Effector memory CD8-positive, alpha-beta T cell (primary cell): ENCODE results near the gene SUSD1.
A peak's percentile ranks its signal among the peaks of the same experiment; 100 is the strongest.

Experiments used
- ATAC-seq: fragments of 150-1000 bp; cut with Tn5 transposase; replicated peaks from 2 replicates; pipeline ENCODE4 v1.10.0; 2021; ENCODE audit warnings: mild to moderate bottlenecking, moderate library complexity
- DNase-seq, 3 experiments: peaks; one replicate each; pipeline ENCODE4 v3.0.0; 2021
- H3K27ac Mint-ChIP-seq, 2 donors: one replicate each; pipeline ENCODE4 v1.8.0; 2022; ENCODE audit warnings: mild to moderate bottlenecking in 2 of 2, mixed read lengths in 2 of 2, moderate library complexity in 2 of 2
- H3K27me3 Mint-ChIP-seq, 2 donors: one replicate each; pipeline ENCODE4 v1.8.0; 2022; ENCODE audit warnings: mixed read lengths in 2 of 2
- H3K36me3 Mint-ChIP-seq: one replicate; pipeline ENCODE4 v1.8.0; 2022; ENCODE audit warnings: mild to moderate bottlenecking, moderate library complexity, mixed read lengths; ENCODE audit not compliant: insufficient read depth
- H3K4me1 Mint-ChIP-seq, 2 donors: one replicate each; pipeline ENCODE4 v1.8.0; 2022; ENCODE audit warnings: low read depth in 2 of 2, mixed read lengths in 2 of 2
- H3K4me3 Mint-ChIP-seq, 2 donors: one replicate each; pipeline ENCODE4 v1.8.0; 2022; ENCODE audit warnings: mild to moderate bottlenecking in 2 of 2, mixed read lengths in 2 of 2, moderate library complexity in 2 of 2
- H3K9me3 Mint-ChIP-seq, 2 donors: one replicate each; pipeline ENCODE4 v1.8.0; 2022; ENCODE audit warnings: mixed read lengths in 2 of 2

SUSD1 gene

GRCh38 chr9:112094241-112094640 lies 80.9 kb downstream of the SUSD1 start:
- Mint-ChIP-seq H3K27ac (peak overlapping the region; percentile 69 to 81), H3K36me3 (no peaks in the 10 kb centered on the region), H3K4me3 (peak overlapping the region; percentile 59 to 62), H3K27me3 (no peaks in the 10 kb centered on the region), H3K4me1 (peaks cover 15 to 25% of the 10 kb centered on the region in 2 donors), H3K9me3 (no peaks in the 10 kb centered on the region)
- ATAC-seq (no peak), DNase-seq (no peak)

DNA sequence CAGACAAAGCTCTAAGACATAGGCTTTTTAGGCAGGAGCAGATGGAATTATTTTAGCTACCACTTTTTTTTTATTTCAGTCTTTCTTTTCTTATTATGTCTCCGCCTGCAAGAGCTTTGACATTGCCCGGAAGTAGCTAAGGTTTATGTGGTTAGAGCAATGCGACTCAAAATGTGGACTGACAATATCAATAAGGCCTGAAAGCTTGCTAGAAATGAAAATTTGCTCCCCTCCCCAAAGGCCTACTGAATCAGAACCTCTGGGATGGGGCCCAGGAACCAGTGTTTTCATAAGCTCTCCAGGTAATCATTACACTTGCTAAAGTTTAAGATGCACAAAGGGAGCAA lies 81.3 kb downstream of the SUSD1 start:
- H3K27ac Mint-ChIP-seq: peak overlapping the region; percentile 69 to 81
- H3K4me3 Mint-ChIP-seq: peak overlapping the region; percentile 59 to 62
- no peaks in the 10 kb centered on the region for H3K27me3 Mint-ChIP-seq
- no peaks in the 10 kb centered on the region for H3K9me3 Mint-ChIP-seq
- DNase-seq: no peak
- peak; percentile 42 for ATAC-seq
- H3K4me1 Mint-ChIP-seq: peaks cover 15 to 25% of the 10 kb centered on the region in 2 donors
- H3K36me3 Mint-ChIP-seq: no peaks in the 10 kb centered on the region

- no peak for ATAC-seq
- Mint-ChIP-seq H3K9me3 (no peaks in the 10 kb centered on the region), H3K4me1 (peaks cover 15 to 25% of the 10 kb centered on the region in 2 donors), H3K27me3 (no peaks in the 10 kb centered on the region), H3K36me3 (no peaks in the 10 kb centered on the region), H3K27ac (peak overlapping the region; percentile 69 to 81), H3K4me3 (peak overlapping the region; percentile 59 to 62)
- no peak for DNase-seq
Observed at GRCh38 chr9:112093147-112093869, 81.8 kb downstream of the SUSD1 start.

- no peaks in the 10 kb centered on the region for H3K9me3 Mint-ChIP-seq
- no peaks in the 10 kb centered on the region for H3K27me3 Mint-ChIP-seq
- ATAC-seq (no peak), DNase-seq (no peak)
- no peaks in the 10 kb centered on the region for H3K36me3 Mint-ChIP-seq
- peak overlapping the region in 1 of 2 donors; percentile 54 for H3K27ac Mint-ChIP-seq
- no peak overlapping the region for H3K4me3 Mint-ChIP-seq
- peaks cover 13 to 19% of the 10 kb centered on the region in 2 donors for H3K4me1 Mint-ChIP-seq
Observed at GRCh38 chr9:112091810-112092209, 83.3 kb downstream of the SUSD1 start.

GRCh38 chr9:112087506-112087905 lies 87.6 kb downstream of the SUSD1 start:
- peaks cover 0 to 2% of the 10 kb centered on the region in 2 donors for H3K4me1 Mint-ChIP-seq
- no peaks in the 10 kb centered on the region for H3K27me3 Mint-ChIP-seq
- H3K4me3 Mint-ChIP-seq: no peak overlapping the region
- DNase-seq: no peak
- peaks cover 11% of the 10 kb centered on the region for H3K36me3 Mint-ChIP-seq
- peak overlapping the region in 1 of 2 donors; percentile 22 for H3K27ac Mint-ChIP-seq
- no peaks in the 10 kb centered on the region for H3K9me3 Mint-ChIP-seq
- ATAC-seq: no peak

DNA sequence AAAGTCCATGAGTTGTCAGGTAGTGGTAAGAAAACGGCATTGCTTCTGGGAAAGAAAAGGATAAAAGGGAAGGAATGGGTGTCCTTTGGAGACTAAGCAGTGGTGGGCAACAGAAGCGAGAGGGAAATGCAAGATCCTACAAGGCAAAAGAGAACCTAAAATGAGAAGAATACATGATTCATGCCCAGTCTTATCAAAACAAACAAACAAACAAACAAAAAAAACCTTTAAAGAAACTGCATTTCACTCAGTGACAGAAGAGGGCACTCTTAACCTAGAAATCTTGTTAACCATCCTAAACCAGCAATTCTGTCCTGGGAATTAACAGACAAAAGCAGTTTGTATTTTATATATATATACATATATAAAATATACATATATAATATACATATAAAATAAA lies 88.5 kb downstream of the SUSD1 start:
- no peak for ATAC-seq
- Mint-ChIP-seq H3K4me3 (no peak overlapping the region), H3K27ac (no peak overlapping the region), H3K9me3 (no peaks in the 10 kb centered on the region), H3K4me1 (peaks cover 0 to 2% of the 10 kb centered on the region in 2 donors), H3K36me3 (peaks cover 11% of the 10 kb centered on the region), H3K27me3 (no peaks in the 10 kb centered on the region)
- no peak for DNase-seq

GRCh38 chr9:112084907-112085306 lies 90.2 kb downstream of the SUSD1 start:
- DNase-seq (no peak), ATAC-seq (no peak)
- H3K4me1 Mint-ChIP-seq: peaks cover 0 to 4% of the 10 kb centered on the region in 2 donors
- no peaks in the 10 kb centered on the region for H3K27me3 Mint-ChIP-seq
- H3K36me3 Mint-ChIP-seq: peaks cover 13% of the 10 kb centered on the region
- no peak overlapping the region for H3K4me3 Mint-ChIP-seq
- no peak overlapping the region for H3K27ac Mint-ChIP-seq
- no peaks in the 10 kb centered on the region for H3K9me3 Mint-ChIP-seq

- H3K27me3 Mint-ChIP-seq: no peaks in the 10 kb centered on the region
- peaks cover 13% of the 10 kb centered on the region for H3K36me3 Mint-ChIP-seq
- no peak overlapping the region for H3K27ac Mint-ChIP-seq
- H3K9me3 Mint-ChIP-seq: no peaks in the 10 kb centered on the region
- H3K4me1 Mint-ChIP-seq: peaks cover 0 to 4% of the 10 kb centered on the region in 2 donors
- DNase-seq (no peak), ATAC-seq (no peak)
- no peak overlapping the region for H3K4me3 Mint-ChIP-seq
Observed at GRCh38 chr9:112084334-112084733, 90.8 kb downstream of the SUSD1 start.

GRCh38 chr9:112081918-112082729 lies 93.0 kb downstream of the SUSD1 start:
- Mint-ChIP-seq H3K27ac (no peak overlapping the region), H3K36me3 (peaks cover 16% of the 10 kb centered on the region), H3K27me3 (no peaks in the 10 kb centered on the region), H3K4me3 (no peak overlapping the region), H3K9me3 (no peaks in the 10 kb centered on the region), H3K4me1 (peaks cover under 1 to 4% of the 10 kb centered on the region in 2 donors)
- ATAC-seq: no peak
- DNase-seq: no peak

- DNase-seq (no peak), ATAC-seq (no peak)
- Mint-ChIP-seq H3K4me1 (peaks cover 10 to 11% of the 10 kb centered on the region in 2 donors), H3K27me3 (no peaks in the 10 kb centered on the region), H3K27ac (no peak overlapping the region), H3K9me3 (no peaks in the 10 kb centered on the region), H3K4me3 (no peak overlapping the region), H3K36me3 (peaks cover 16% of the 10 kb centered on the region)
Observed at GRCh38 chr9:112080831-112081542, 94.1 kb downstream of the SUSD1 start.

- Mint-ChIP-seq H3K4me1 (peaks cover 17 to 19% of the 10 kb centered on the region in 2 donors), H3K27me3 (no peaks in the 10 kb centered on the region), H3K9me3 (no peaks in the 10 kb centered on the region), H3K27ac (no peak overlapping the region), H3K36me3 (peaks cover 12% of the 10 kb centered on the region), H3K4me3 (no peak overlapping the region)
- ATAC-seq: no peak
- no peak for DNase-seq
Observed at GRCh38 chr9:112078432-112078831, 96.7 kb downstream of the SUSD1 start.

GRCh38 chr9:112076814-112077213 lies 98.3 kb downstream of the SUSD1 start:
- Mint-ChIP-seq H3K27ac (peak overlapping the region; percentile 33 to 52), H3K9me3 (no peaks in the 10 kb centered on the region), H3K4me1 (peaks cover 17 to 19% of the 10 kb centered on the region in 2 donors), H3K36me3 (peaks cover 6% of the 10 kb centered on the region), H3K4me3 (no peak overlapping the region), H3K27me3 (no peaks in the 10 kb centered on the region)
- ATAC-seq (no peak), DNase-seq (no peak)

DNA sequence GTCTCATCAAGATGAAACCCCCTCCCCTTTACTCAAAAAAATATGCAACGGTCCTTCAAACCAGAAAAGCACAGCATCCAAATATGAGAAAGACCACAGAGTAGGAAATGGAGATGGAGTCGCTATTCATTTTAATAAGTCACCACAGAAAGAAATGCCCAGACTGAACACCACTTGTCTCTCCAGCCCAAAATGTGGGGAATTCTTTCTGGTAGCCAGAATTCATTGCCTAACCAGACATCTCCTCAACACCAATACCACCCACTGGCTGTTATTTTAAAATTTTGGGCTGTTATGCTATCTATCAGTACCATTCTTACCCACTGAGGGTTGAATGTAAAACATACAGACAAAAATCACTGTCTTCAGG lies 100.1 kb downstream of the SUSD1 start:
- peaks cover 16 to 19% of the 10 kb centered on the region in 2 donors for H3K4me1 Mint-ChIP-seq
- no peaks in the 10 kb centered on the region for H3K9me3 Mint-ChIP-seq
- ATAC-seq (no peak), DNase-seq (no peak)
- H3K36me3 Mint-ChIP-seq: peaks cover 3% of the 10 kb centered on the region
- H3K27me3 Mint-ChIP-seq: no peaks in the 10 kb centered on the region
- H3K27ac Mint-ChIP-seq: no peak overlapping the region
- H3K4me3 Mint-ChIP-seq: no peak overlapping the region
